Stimulated activated CD4-positive, alpha-beta T cell treated with anti-CD3 and anti-CD28 coated beads, Interleukin-1b, Interleukin-23, amount 100 ng/mL, for 4 hours (primary cell): ENCODE measurements around the gene CHST8.

Experiments
- DNase-seq, 2 donors: peaks; one replicate each; pipeline ENCODE4 v3.0.0-alpha.2; 2020; ENCODE audit warnings: low read depth in 2 of 2

CHST8 gene

GRCh38 chr19:33673258-33673875, 51.6 kb downstream of the CHST8 start:
- DNase-seq = no peak

- no peak for DNase-seq
These were observed 52.4 kb downstream of the CHST8 start for GRCh38 chr19:33673996-33674625.

GRCh38 chr19:33674626-33675367, 53.0 kb downstream of the CHST8 start:
- no peak for DNase-seq

- DNase-seq = no peak
These were observed 53.9 kb downstream of the CHST8 start for GRCh38 chr19:33675501-33676124.

- DNase-seq = no peak
These were observed 55.4 kb downstream of the CHST8 start for GRCh38 chr19:33676999-33677665.

GRCh38 chr19:33677745-33678426, 56.1 kb downstream of the CHST8 start:
- no peak for DNase-seq

- DNase-seq = no peak
These were observed 57.2 kb downstream of the CHST8 start for GRCh38 chr19:33678796-33679585.

GRCh38 chr19:33679696-33680095, 57.9 kb downstream of the CHST8 start:
- DNase-seq = no peak

GRCh38 chr19:33681081-33681680, 59.4 kb downstream of the CHST8 start:
- DNase-seq = no peak

GRCh38 chr19:33683881-33684537, 62.3 kb downstream of the CHST8 start:
- DNase-seq = no peak

GRCh38 chr19:33684538-33685232, 62.9 kb downstream of the CHST8 start:
- no peak for DNase-seq

- DNase-seq = no peak
These were observed 63.8 kb downstream of the CHST8 start for GRCh38 chr19:33685541-33685940.

- DNase-seq = no peak
These were observed 64.5 kb downstream of the CHST8 start for GRCh38 chr19:33686262-33686661.

- no peak for DNase-seq
These were observed 65.1 kb downstream of the CHST8 start for GRCh38 chr19:33686687-33687480.

GRCh38 chr19:33687481-33688170, 65.9 kb downstream of the CHST8 start:
- DNase-seq = no peak

- DNase-seq = no peak
These were observed 66.6 kb downstream of the CHST8 start for GRCh38 chr19:33688171-33688992.
